ENCODE measurements around the gene PDGFRA. TPM values are rescaled to one million over a fixed set of nuclear protein-coding genes. Genes with fewer than 3 reads are reported as not detected.

Gene PDGFRA
- total and polyA plus RNA-seq, 9 donors = 192 to 736 (median 245) TPM

- TF ChIP-seq EP300 (IDR thresholded peaks at IDR 0.05) (no peak), CTCF (IDR thresholded peaks at IDR 0.05) (no peak)
- Histone ChIP-seq H3K4me3 (no peak overlapping the region), H3K27me3 (no peaks in the 10 kb centered on the region), H3K27ac (no peak overlapping the region), H3K4me1 (ENCODE audit: insufficient read depth) (peaks cover 4% of the 10 kb centered on the region), H3K36me3 (peaks cover 2% of the 10 kb centered on the region), H3K9me3 (no peaks in the 10 kb centered on the region)
- 82 to 89% (median 83%) methylated on average over 3 of the region's 3 CpGs for WGBS, 3 donors
- intact Hi-C loops (cut with DNase I) = no loop called here
- DNase-seq = no peak
Measured at GRCh38 chr4:54274795-54275665, 45.9 kb downstream of the PDGFRA start.

GRCh38 chr4:54276641-54277430, 47.7 kb downstream of the PDGFRA start:
- 19 to 34% (median 28%) methylated on average over 20 of the region's 20 CpGs for WGBS, 3 donors
- Histone ChIP-seq H3K4me3 (no peak overlapping the region), H3K27me3 (no peaks in the 10 kb centered on the region), H3K27ac (peak overlapping the region in 1 of 2 donors; percentile 3), H3K9me3 (no peaks in the 10 kb centered on the region), H3K4me1 (ENCODE audit: insufficient read depth) (peaks cover 8% of the 10 kb centered on the region), H3K36me3 (peaks cover 2% of the 10 kb centered on the region)
- DNase-seq = no peak
- intact Hi-C loops (cut with DNase I) = no loop called here
- TF ChIP-seq CTCF (IDR thresholded peaks at IDR 0.05) (no peak), POLR2A (IDR thresholded peaks at IDR 0.05) (no peak), EP300 (IDR thresholded peaks at IDR 0.05) (no peak)

- TF ChIP-seq CTCF (IDR thresholded peaks at IDR 0.05) = no peak
- no peak for TF ChIP-seq EP300 (IDR thresholded peaks at IDR 0.05)
- no peak for TF ChIP-seq POLR2A (IDR thresholded peaks at IDR 0.05)
- peak overlapping the region in 1 of 2 donors; percentile 3 for H3K27ac ChIP-seq
- H3K4me1 ChIP-seq (ENCODE audit: insufficient read depth) = peaks cover 8% of the 10 kb centered on the region
- intact Hi-C loops (cut with DNase I) = no loop called here
- DNase-seq = no peak
- H3K4me3 ChIP-seq = no peak overlapping the region
- no peaks in the 10 kb centered on the region for H3K27me3 ChIP-seq
- 0 to 5% (median 0%) methylated on average over 1 of the region's 1 CpG for WGBS, 3 donors
- H3K9me3 ChIP-seq = no peaks in the 10 kb centered on the region
- H3K36me3 ChIP-seq = peaks cover 2% of the 10 kb centered on the region
Measured at GRCh38 chr4:54277691-54278090, 48.6 kb downstream of the PDGFRA start.

GRCh38 chr4:54278216-54278615, 49.1 kb downstream of the PDGFRA start:
- TF ChIP-seq POLR2A (IDR thresholded peaks at IDR 0.05) (no peak), EP300 (IDR thresholded peaks at IDR 0.05) (no peak), CTCF (IDR thresholded peaks at IDR 0.05) (no peak)
- WGBS, 3 donors = 86 to 96% (median 86%) methylated on average over 2 of the region's 2 CpGs
- no peaks in the 10 kb centered on the region for H3K9me3 ChIP-seq
- DNase-seq = no peak
- H3K27me3 ChIP-seq = no peaks in the 10 kb centered on the region
- intact Hi-C loops (cut with DNase I) = no loop called here
- no peak overlapping the region for H3K4me3 ChIP-seq
- H3K36me3 ChIP-seq = peaks cover 2% of the 10 kb centered on the region
- H3K27ac ChIP-seq = no peak overlapping the region
- peaks cover 8% of the 10 kb centered on the region for H3K4me1 ChIP-seq (ENCODE audit: insufficient read depth)

Measured in ovary (tissue), 9 donors.